NCI-H2171 treated with DMSO at 0.1 percent for 48 hours (cell line): Measurements from ENCODE around the gene FBXL20.
"Not testable (repeated sequence)": the region's sequence is repeated elsewhere in the genome, so short reads cannot be mapped to it uniquely, and the experiment has no call there.

Source experiments
- DNase-seq: peaks from one replicate; lab custom pipeline; 2025; lab: John Stamatoyannopoulos, UW

FBXL20 gene

DNA sequence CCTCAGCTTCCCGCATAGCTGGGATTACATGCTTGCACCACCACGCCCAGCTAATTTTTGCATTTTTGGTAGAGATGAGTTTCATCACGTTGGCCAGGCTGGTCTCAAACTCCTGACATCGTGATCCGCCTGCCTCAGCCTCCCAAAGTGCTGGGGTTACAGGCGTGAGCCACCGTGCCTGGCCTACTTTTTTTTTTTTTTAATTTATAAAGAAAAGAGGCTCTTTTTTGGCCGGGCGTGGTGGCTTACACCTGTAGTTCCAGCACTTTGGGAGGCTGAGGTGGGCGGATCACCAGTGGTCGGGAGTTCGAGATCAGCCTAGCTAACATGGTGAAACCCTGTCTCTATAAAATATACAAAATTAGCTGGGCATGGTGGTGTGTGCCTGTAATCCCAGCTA, 151.3 kb downstream of the FBXL20 start:
- not testable (repeated sequence) for DNase-seq

DNA sequence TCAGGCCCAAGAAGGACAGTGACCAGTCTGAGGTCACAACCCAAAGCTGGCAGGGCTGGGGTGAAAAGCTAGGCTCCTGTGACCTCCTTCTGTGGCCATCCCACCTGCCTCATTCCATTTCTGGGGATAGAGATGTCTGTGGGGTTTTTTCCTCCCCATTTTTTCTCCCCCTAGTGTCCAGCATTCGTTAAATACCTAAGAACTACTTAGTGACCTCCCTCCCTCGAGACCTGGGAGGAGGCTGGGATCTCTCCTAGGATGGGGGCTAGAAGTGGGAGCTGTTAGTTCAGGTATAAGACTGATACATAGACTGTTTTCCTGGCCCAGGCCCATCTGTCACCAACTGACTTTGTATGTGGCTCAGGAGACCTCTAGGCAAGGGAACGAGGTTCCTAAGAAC, 155.2 kb downstream of the FBXL20 start:
- DNase-seq: no peak

DNA sequence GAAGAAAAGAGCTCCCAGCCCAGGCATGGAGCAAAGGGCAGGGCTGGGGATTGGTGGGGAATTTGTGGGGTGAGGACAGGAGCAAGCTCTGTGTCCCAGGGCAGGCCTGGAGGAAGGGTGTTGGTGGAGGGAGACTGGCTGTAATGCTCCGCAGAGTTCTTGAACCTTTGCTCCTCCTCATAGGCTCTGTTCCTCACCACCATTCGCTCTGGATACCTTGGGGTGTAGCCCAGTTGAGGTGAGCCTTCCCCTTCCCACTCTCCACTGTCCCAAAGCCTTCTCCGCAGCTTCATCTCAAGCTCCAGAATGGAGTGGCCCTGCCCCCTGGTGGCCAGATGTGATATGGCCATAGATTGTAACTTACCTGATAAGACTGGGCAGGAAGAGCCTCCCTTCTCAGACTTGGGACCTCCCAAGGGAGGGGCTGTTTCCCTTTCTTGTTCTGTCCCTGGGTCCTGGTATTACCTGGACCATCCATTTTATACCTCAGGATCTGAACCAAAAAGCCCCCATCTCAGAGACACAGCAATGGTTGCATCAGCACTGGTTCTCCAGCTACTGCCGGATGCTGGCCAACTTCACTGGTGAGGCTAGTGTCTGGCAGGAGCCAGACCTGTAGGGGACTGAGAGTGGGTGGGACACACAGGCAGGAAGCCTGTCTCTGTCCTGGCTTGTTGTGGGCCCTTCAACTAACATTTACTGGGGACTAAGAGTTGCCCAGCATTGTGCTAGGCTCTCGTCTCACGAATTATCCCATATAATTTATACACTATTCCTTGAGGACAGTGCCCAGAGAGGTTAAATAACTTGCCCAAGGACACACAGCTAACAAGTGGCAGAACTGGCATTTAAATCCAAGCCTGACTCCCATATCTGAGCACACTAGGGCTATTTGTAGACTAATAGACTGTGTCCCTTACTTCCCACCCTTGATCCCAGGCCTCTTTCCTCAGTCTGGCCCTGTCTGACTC, 156.5 kb downstream of the FBXL20 start:
- DNase-seq: peak; percentile 83

DNA sequence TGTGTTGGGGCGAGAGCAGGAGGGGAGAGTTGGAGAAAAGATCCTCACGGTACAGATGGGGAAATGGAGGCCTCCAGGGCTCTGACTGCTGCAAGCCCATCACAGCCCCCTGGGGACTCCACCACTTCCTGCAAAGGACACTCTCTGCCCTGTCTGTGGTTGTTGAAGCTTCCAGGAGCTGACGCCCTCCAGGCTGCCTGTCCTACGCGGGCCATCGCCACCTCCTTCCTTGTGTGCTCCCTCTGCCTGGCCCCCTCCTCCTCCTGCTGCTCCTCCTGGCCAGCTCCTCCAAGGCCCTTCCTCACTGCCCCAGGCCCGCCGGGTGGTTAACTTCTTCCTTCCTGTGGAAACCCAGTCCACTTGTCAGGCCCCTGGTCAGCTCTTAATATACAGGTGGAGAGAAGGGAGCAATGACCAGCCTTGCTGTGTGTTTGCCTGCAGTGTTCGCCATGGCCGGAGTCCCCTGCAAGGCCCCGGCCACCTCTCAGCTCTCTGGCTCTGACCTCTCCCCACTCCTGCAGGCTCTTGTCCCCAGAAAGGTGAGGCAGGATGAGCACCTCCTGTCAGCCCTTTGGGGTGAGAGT, 157.3 kb downstream of the FBXL20 start:
- peak; percentile 30 for DNase-seq

DNA sequence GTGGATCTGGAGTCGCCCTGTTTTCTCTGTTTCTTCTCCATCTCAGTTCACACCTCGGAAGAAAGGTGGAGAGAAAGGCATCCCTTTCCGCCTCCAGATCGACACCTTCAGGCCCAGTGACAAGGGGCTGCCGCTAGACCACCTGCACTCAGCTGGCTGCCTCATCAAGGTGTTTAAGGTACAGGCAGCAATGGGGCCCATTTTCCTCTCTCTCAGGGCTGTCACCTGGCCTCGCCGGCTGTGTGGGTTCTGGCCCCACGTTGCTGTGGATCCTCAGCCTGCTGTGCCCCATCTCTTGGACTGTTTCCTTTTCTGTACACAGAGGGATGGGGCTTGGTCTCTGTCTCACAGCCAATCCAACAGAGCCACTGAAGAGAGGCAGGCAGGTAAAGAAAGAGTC, 158.3 kb downstream of the FBXL20 start:
- DNase-seq: no peak

DNA sequence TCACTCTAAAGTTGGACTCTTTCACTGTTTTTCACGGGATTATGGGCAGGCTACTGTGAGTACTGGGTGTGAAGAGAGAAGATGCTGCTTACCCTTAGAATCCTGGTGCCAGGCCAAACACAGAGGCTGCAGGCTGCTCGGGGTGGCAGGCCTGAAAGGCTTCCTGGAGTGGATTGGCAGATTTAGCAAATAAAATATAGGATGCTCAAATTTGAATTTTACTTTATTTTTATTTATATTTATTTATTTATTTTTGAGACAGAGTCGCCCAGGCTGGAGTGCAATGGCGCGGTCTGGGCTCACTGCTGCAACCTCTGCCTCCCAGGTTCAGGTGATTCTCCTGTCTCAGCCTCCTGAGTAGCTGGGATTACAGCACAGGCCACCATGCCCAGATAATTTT, 160.8 kb downstream of the FBXL20 start:
- DNase-seq: no peak

DNA sequence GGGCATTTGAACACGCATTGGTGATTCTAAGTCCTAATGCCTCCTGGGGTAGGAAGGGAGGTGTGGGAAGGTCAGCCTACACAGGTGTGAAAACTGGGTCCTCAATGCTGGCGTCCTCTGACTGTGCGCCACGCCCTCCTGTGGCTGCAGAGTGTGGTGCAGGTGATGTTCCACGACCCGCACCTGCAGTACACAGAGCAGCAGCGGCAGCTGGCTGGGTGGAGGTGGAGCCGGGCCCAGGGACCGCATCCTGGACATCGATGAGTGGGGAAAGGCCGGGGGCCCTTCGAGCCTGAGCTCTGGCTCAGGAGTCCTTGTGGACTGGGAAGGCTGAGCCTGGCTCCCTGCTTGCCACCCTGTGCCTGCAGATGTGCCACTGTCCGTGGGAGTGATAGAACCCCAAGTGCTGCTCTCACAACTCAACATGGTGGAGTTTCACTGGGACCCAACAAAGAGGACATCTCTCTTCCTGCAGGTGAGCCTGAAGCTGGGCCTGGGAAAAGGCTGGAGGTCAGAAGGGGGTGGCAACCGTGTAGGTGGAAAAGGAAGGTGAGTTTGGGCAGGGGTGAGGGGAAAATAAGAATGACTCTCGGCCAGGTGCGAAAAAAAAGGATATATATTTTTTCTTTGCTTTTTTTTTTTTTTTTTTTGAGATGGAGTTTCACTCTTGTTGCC, 161.6 kb downstream of the FBXL20 start:
- DNase-seq: peak; percentile 49

DNA sequence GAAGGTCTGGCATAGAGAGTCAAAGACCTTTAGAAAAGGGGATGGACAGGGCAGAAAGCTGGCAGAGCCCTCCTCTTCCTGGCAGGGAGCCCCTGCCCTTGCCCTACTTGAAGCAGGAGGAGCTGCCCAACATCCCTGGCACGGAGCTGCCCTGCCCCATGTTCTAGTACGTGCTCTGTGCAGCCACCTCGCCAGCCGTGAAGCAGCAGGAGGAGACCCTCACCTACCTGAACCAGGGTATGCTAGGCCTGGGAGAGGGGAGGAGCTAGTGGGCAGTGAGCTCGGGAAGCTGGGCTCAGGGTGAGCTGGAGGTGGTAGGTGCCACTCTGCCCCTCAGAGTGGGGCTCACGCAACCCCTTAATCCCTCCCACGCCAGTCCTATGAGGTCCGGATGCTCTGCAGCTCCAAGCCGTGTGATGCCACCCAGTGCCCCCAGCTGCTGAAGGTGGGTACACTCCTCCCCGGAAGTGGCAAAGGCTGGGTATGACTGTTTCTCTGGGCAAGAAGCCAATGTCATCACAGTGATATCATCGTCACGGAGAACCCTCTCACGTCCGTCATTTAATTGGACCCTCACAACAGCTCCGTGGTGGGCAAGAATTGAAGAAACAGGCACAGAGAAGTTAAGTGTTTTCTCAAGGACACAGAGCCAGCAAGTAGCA, 163.0 kb downstream of the FBXL20 start:
- DNase-seq: peak; percentile 13

DNA sequence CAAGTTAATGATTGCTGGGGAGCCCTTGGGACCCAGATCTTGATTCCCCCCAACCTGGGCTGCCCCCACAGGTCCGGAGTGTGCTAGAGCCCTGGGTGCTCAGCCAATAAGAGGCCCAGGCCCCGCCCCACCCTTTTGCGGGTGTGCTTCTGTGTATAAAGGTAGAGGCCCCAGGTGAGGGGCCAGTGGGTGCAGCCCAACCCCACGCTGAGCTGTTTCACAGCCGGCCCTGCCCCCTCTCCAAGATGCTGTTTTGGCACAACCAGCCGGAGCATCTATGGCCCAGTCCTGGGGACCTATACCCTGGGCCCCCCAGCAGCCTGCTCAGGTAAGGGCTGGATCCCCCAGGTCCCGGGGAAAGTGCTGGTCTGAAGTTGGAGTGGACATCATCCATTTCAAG, 163.8 kb downstream of the FBXL20 start:
- no peak for DNase-seq

DNA sequence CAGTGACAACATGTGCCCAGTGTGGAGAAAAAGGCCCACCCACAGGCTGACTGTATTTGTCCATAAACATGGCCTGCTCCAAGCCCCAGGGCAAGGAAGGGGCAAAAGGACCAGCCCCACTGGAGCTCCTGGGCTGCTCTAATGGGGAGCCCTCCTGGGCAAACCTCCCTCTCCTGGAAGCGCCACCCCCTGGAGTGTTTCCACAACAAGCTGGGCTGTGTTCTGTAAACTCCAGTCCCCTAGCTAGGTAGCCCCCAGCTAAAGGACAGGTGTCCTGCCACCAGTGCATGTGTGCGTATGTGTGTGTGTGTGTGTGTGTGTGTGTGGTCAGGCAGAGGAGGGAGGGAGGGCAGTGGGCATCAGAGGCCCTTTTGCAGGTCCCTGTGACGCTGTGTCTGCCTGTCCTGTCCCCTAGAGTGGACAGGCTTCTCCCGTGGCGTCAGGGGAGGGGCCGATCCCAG, 164.4 kb downstream of the FBXL20 start:
- no peak for DNase-seq

DNA sequence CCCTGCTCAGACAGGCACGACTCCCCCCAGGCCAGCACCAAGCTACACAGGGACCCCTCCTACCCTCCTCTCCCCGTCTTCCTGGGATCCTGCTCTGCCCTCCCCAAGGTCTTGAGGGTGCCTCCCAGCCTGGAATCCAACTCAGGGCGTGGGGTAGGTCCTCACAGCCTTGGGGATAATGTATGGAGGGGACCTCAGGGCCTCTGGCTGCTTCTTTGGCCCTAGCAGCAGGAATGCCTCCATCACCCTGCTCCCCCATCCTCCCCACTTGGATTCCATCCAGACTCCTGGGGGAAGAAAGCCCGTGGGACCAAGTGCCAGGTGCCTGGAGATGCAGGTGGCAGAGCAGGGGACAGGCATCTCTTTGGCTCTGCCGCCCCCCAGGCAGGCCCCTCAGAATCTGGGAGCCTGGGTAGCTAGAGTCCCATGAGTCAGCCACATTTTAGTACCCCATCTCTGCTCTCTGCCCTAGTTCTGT, 164.9 kb downstream of the FBXL20 start:
- DNase-seq: peak; percentile 78

DNA sequence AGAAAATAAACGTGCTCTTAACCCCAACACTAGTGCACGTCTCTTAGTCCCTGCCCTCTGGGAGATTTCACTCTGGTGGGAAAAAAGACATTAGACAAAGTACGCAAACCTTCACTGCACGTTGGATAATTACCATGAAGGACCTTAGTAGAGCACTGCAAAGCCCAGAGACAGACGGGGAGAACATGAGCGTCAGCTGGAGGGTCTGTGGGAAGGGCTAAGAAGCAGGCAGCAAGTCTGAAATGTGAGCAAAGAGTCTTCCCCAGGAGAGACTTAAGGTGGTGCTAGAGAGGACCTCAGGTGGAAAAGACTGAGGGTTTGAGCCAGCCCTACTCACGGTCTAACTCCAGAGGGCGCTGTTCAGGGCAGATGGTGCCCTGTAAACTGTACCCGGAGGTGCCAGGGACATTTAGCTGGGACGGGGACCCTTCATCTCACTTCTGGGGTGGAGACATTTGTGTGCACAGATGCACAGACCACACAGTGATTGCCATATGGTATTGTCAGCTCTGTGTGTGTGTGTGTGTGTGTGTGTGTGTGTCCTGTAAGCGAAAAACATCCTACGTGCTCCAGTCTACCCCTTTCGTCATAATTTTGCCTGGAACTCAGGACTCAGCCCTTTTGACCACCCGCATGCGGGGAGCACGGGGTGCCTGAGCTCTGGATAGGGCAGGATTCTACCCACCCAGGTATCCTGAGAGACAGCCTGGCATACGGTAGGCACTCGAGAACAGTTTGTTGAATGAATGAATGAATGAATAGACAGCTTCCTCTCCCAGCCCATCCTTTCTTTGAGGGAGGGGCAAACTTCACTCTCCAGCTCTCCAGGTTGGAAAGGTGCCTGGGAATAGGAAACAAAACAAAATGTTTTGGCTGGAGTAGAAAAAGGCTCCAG, 165.6 kb downstream of the FBXL20 start:
- DNase-seq: peak; percentile 100

DNA sequence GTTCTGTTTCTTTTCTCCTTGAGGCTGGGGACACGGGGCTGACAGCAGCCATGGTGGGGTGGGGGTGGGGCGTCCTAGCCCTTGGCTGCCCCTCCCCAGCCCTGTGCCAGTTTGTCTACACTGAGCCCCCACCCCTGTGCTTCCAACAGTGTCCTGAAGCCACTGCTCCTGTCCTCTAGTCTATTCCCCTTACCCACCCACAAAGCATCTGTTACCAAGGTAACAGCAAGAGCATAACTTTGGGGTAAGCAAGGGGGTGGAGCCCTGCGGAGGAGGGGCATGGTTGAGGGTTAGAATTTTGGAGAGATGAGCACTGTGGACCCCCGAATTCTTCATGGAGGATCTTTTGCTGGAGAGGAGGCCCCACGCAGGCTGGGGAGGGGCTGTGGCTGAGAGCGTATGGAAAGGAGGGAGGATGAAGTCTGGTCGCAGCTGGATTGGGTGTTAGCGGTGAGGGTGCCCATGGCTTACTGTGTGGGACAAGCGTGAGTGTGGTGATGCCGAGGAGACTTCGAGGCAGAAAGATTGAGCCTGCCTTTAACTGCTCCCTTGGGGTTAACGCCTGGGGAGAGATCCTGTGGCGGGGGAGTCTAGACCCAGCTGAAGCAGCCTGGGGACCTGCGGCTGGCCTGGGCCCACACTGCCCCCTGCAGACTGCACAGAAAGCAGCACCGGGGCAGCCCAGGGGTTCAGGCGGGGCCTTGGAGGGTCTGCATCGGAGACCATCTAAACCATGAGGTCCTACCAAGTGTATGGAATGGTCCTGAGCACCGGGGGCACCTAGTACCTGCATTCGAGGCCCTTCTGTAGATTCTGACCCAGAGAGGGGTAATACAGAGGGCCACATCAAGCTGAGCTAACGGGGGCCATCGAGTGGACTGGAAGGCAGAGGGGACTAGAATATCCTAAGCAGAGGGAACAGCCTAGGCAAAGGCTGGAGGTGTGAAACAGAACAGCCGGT, 169.6 kb downstream of the FBXL20 start:
- peak; percentile 70 for DNase-seq

DNA sequence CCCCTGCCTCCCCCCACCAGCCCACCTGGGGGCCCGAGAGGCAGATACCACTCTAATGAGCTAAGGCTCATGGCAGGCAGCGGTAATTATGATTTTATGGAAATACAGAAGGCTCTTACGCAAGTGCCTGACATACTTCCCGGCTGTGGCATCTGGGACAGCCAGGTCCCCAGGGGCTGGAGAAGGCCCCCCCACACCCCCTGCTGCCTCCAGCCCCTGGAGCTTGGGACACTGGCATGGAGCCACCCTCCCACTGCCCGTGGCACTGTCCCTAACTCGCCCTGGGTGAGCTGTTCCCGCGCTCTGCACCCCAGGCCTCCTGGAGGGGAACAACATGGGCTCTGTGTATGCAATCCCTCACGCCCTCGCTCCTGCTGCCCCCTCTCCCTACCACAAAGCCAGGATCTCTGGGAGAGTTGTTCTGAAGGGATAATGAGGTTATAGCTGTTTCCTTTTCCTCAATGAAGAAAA, 170.3 kb downstream of the FBXL20 start:
- peak; percentile 55 for DNase-seq

DNA sequence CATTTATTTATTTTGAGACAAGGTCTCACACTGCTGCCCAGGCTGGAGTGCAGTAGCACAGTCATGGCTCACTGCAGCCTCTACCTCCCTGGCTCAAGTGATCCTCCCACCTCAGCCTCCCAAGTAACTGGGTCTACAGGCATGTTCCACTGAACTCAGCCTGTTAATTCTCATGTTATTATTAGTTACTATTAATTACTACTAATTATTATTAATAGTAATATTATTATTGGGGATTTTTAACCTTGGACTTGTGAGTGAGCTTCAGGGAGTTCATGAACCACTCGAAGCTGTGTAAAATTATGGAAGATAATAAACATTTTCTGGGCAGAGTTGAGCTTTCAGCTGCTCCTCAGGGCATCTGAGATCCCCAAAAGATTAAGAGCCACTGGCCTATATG, 171.1 kb downstream of the FBXL20 start:
- no peak for DNase-seq

DNA sequence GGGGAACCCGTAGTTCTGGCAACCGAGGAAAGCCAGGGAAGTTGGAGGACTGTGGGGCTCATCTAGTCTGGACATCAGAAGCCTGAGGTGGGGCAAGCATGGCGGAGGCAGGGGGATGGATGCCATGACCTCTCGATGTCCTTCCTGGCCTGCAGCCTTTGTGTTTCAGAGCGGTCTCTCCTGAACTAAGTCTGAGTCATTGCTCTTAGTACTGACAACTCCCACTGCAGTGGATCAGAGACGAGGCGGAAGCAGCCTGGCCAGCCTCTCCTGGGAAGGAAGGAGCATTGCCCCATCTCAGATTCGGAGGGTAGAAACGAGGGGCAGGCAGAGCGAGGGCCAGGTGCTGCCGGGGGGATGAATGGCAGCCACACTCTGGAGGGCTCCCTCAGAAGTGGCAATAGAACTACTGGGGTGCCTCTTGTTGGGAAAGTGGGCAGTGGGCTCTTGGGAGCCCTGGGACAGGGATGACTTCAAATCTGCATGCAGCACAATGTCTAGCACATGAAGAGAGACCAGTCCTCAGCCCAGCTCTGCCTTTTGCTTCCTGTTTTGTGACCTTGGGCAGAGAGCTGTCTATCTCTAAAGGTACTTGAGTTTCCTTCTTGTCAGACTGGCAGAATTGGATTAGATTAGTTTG, 172.0 kb downstream of the FBXL20 start:
- DNase-seq: no peak

DNA sequence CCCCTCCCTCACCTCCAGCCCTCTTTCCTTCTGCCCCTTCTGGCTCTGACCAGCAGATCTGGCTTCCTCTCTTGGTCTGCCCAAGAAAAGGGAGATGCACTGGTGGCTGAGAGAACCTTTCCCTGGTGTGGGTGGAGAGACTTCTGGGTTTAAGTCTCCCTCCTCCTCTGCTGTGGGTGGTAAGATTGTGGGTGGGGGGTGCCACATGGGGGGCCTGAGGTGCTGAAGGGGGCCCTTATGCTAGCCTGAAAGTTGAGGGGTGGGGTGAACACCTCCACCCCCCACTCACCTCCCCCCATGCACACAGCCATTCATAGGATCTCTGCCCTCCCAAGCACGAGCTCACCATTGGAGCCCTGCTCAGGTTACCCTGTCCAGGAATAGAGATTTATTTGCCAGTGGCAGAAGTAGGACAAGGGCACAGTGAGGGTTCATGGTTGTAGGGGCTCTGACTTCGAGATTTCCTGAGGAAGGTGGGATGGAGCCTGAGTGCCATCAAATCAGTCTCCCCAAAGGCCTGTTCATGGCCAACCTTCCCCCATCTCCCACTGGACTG, 174.0 kb downstream of the FBXL20 start:
- DNase-seq: no peak

DNA sequence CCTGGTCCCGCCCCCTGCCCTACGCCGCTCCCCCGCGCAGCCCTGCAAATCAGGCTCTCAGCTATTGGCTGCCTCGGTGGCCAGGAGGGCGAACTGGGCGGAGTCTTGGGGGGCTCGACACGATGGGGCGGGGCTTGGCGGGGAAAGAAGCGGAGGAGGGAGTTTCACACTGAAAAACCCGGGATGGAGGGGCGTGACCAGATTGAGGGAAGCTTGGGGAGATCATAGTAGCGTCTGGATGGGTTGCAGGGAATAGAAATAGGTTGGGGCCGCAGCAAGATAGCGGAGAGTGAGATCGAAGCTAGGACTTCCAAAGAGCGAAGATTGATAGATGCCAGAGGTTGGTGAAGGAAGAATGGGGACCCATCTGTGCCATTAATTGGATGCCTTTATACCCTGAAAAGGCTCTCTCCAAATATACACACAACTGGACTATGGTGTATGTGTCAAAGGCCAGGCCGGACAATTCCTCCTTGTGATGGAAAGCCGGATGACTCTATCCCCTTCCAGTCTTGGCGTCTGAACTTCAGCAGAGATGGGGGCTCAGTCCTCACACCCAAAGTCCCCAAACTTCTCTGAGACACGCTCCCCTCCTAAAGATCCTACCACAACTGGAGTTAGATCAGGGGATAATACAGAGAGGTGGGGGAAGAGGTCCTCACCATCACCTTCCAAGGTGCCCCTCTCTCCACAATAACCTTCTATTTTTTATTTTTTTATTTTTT, 175.3 kb downstream of the FBXL20 start:
- DNase-seq: peak; percentile 91
